HG02571 (cell line): ENCODE results near the gene HERC3.

Experiments used
- ATAC-seq: cut with Tn5 transposase; IDR thresholded peaks from one replicate; pipeline ENCODE4 v1.9.1; 2021; ENCODE audit warnings: mild to moderate bottlenecking, moderate library complexity; ENCODE audit not compliant: unreplicated experiment

The HERC3 gene

GRCh38 chr4:88659055-88659889, 67.0 kb downstream of the HERC3 start:
- peak; percentile 72 for ATAC-seq

- no peak for ATAC-seq
Observed at GRCh38 chr4:88659890-88660208, 67.6 kb downstream of the HERC3 start.

GRCh38 chr4:88660446-88661294, 68.4 kb downstream of the HERC3 start:
- no peak for ATAC-seq

DNA sequence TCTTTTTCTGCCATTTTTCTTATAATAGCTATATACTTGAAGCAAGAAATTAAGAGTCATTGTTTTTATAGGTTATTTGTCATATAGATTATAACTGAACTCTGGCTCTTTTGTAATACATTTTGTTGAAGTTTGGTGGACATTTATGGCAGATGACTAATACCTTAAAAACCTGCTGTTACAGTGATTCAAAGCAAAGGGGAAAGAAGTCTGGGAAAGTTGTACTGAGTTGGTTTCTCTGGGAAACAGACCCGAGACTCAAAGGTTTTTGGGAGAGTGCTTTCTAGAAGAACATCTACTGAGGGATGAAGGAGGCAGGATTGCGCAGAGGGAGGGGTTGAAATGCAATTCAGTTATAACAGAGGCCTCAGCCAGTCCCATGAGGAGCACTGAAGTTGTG, 69.5 kb downstream of the HERC3 start:
- ATAC-seq = no peak

DNA sequence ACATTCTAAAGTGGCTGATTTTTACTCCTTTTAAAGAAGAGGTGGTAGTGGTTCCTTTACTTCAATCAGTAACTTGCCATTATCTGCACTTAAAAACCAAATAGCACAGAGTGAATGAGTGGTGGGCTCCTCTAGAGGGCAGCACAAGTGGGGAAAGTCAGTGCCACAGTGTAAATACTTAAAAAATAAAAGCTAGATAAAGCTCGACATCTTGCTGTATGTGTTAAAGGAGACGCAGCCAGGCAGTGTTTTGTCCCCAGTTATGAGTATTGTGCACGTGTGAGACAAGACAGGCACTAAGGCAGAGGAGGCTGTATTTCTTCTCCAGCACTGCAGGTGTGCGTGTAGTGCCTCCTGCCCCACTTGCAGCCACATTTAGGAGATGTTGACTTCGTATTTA, 80.7 kb downstream of the HERC3 start:
- no peak for ATAC-seq

DNA sequence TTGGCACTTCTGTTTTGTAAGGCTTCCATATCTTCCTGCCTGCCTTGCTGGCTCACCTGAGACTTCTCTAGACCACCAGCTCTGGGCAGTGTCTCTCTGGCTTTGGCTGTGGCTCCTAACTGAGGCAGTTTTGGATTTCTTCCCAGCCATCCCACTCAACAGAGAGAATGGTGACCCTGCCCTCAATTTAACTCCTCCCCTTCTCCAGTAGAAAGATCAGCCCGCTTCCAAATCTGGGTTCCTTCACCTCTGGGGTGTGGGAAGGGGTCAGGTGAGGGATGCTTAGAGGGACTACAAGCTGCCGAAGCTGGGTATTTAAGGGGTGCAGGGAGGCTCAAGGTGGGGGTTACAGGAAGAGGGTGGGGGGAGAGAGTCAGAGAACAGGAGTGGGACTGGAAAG, 81.6 kb downstream of the HERC3 start:
- no peak for ATAC-seq

DNA sequence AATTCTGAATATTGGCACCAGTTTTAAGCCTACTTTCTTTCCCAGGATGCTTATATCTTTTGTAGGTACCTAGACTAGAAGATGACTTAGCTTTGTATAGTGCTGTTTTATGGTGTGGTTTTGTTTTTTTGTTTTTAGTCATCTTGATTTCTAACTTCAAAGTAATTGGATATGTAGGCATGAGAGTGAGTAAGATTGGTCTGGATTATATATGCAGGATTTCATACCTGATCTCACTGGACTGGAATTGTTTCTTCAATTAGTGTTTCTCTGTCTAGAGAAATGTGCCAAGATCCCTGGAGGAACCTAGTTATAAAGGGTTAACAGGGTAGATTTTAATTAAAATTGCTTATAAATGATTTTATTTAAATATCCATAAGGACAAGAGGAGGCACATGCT, 82.3 kb downstream of the HERC3 start:
- no peak for ATAC-seq

DNA sequence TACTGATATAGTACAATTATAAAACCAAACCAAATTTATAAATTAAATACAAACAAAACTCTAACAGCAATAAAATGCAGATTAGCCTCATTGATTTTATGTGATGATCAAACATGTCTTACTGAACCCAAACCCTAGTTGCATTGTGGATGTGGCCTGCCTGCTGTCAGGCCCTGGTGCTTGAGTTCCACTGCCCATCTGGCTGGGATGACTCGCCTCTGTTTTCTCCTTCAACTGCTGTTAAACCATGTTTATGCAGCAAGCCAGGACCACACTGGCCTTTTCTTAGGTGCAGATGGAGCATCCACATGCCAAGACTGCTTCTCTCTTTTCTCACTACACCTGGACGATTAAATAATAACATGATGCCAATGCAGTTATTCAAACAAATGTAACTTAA, 82.7 kb downstream of the HERC3 start:
- no peak for ATAC-seq

DNA sequence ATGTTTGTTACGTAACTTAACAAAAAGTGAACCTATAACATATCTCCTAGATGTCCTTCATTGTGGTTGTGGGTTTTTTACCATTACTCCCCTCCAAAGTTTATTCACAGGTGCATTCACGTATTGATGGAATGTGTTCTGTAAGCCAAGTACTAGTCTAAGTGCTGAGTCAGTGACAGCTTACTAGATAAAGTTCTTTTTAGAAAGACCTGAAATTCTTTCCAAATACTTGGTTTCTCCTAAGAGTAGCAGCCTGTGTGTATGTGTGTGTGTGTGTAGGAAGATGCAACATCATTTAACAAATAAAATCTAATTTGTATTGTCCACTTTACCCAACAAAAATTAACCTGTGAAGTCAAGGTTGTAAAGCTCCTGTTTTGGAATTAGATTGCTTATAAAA, 83.3 kb downstream of the HERC3 start:
- no peak for ATAC-seq

DNA sequence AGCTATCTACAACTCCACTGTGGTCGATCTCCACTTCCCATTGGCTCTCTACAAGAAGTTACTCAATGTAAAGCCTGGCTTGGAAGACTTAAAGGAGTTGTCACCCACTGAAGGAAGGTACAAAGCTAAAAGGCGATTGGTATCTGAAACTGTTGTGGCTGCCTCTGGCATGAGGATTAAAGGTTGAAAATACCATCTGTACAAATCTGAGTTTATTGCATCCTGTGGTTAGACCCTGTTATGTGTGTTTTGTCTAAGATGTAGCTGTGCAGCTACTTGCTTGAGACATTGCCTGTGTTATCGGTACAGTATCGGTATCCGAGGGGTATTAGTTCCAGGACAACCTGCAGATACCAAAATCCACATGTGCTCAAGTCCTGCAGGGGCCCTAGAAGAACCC, 88.9 kb downstream of the HERC3 start:
- ATAC-seq = no peak

DNA sequence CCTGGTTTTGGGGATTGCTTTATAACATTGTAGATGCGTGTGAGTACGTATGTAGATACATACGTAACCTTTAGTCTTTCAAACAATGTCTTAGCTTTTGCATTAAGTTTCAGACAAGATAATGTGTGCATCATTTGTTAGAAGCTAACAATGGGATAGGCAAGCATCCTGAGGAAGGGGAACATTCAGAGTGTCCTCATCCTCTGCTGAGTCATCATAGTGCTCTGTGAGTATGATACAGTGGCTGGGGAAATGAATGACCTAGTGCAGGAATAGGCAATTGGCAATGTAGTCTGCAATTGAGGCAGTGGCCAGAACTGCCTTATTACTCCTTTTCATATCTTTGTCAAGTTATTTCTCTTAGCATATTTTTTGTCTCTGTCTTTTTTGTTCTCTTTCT, 98.1 kb downstream of the HERC3 start:
- ATAC-seq = no peak

DNA sequence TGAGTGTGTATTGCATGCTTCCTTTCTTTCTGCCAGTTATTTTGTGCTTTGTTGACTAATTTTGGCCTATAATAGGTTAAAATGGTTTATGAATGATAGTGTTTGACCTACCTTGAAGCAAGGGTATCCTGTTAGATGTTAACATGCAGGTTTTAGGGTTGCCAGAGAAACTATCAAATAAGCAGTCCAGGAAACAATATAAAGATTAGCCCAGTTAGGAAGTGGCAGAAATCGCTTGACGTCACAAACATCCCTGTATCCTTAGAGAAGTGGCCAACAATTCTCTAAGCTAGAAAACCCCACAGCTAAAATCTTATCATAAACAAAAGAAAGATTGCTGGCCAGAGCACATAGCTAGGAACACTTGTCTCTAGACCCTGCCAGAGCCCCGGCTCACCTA, 101.5 kb downstream of the HERC3 start:
- ATAC-seq = no peak

DNA sequence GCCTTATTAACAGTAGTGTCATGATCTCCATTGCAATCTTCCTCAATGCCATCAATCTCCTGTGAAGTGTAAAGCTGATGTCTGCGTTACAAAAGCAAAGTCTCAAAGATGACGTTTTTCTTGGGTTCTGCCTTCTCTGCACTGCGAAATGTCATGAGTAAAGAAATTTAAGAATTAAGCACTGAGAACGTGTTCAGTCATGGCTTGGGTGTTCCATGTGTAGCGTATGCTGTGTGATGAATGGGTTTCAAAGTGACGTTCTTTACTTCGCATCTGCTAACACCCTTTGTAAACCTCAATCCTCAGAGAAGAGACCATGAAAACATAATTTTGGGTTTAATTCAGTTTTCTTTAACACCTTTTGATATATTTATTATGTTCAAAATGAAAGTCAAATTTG, 104.3 kb downstream of the HERC3 start:
- no peak for ATAC-seq

DNA sequence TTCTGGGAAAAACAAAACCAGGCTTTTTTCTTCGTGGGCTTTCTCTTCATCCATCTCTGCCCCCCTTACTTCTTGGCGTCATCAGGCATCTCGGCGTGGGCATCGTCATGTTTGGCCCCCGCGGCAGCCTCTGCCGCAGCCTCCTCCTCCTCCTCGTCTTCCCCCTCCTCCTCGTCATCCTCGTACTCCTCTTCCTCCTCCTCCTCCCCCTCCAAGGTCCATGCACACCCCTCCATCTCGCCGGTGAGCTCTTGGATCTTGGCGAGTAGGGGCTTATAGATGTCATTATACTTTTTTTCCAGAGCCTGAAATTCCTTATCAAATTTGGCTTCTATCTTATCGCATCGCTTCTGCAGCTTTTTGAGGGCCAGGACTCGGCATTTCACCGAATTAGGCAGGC, 104.9 kb downstream of the HERC3 start:
- ATAC-seq = no peak

DNA sequence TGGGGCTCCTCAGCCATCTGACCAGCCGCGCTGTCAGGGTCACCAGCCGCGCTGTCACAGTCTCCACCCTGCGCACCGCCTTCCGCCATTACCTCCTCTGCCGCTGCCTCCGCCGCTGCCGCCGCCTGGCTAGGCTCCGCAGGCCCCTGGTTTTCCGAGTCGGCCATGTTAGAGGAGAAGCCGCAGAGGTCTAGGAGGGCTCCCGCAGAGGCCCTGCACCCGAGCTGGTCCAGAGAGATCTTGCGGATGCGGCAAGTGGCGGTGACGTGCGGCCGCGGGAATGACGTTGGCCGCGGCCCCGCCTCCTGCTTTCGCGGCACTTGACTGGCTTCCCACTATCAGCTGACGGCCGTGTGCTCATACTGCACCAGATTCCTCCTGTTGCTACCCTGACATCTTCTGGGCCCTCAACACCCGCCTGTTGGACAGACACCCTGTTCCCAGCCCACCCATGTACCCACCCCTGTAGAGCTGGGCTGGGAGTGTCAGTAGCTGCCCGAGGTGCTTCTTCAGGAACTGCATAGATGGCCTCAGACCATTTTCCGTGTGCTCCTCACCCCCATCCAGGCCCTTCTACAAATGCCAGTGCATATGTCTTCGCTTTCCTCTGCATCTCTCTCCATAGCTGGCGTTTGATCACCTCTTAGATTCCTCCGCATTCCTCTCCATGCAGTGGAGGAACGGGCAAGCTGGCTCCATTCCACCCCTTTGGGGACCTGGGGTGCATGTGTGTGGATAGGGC, 105.5 kb downstream of the HERC3 start, which contains the start of gene NAP1L5:
NAP1L5 (minus strand) TSS at position 242 of the 742 bp plus-strand sequence; CDS start at position 167, 75 bp downstream.
- peak; percentile 88 for ATAC-seq

GRCh38 chr4:88698519-88698918, 106.2 kb downstream of the HERC3 start:
- ATAC-seq = no peak

DNA sequence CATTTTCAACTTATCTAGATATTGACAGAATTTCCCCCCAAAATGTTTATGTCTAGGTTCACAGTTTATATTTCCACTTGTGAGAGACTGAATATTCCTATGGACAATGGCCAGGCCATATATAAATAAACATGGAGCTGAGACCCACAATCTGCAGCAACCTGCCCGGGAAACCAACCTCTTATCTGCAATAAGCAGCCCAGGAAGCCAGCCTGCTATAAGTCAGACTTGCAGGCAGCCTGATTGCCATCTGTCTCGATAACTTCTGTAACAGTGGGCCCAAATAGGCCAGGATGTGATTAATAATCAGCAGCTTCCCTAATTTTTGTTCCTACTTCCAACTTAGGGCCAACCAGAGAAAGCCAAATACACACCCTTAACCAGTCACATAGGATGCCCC, 110.5 kb downstream of the HERC3 start:
- no peak for ATAC-seq

- no peak for ATAC-seq
Observed at GRCh38 chr4:88705223-88705622, 112.9 kb downstream of the HERC3 start.

DNA sequence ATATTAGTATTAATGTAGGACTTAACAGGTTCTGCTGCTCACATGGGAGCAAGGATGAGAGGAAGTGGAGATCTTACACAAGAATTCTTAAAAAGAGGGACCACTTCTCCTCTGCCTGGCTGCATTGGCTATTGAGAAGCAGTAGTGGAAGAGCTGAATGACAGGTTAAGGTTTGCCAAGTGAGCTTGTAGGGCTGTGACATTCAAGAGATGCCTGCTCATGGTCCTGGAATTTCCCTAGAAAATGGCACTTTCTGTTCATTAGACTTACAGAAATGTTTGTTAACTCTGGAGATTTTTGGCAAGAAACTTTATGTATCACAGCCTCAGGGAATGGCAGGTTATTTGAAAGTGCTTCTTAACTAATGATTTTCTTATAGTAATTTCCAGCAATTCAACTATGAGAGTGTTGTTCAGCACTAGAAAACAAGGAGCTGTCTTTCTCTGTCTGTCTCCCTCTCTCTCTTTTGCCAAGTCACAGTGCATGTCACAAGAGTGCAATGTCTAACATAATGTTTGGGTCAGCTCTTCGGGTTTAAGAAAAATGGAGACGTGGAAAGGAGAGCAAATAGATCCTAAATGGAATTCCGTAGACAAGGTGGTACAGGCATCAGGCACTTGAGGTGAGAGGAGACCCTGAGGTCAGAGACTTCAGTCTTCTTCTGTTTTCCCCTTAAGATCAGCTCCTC, 113.7 kb downstream of the HERC3 start:
- ATAC-seq = no peak

DNA sequence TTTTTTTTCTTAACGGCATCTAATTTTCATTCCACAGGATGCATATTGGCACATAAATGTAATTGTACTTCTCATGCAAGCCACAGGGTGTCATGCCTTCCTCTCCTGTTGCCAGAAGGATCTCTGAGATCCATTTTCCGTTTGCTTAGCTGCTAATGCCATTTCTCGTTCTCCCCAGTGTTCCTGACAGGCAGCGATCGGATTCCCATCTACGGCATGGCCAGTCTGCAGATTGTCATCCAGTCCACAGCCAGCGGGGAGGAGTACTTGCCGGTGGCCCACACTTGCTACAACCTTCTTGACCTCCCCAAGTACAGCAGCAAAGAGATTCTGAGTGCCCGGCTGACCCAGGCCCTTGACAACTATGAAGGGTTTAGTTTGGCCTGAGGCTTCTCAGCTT, 114.3 kb downstream of the HERC3 start:
- no peak for ATAC-seq

DNA sequence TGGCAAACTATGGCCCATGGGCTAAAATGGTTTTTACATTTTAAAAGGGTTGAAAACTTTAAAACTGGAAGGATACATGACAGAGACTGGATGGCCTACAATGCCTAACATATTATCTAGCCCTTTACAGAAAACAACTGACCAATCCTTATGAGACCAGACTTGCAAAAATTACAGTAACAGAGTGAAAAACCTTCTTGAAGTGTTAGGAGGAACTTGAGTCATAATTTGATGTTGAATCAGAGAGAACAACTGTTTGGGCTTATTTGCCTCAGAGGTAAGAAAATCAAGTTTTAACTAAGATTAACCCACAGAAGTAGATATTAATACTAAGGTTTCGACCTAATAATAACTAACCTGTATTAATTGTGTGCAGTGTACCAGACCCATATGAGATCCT, 117.7 kb downstream of the HERC3 start:
- no peak for ATAC-seq
